HG03103 (cell line): ENCODE results near the gene DIP2C.
"Not testable (repeated sequence)": the region's sequence is repeated elsewhere in the genome, so short reads cannot be mapped to it uniquely, and the experiment has no call there.

ENCODE experiments used
- ATAC-seq: cut with Tn5 transposase; IDR thresholded peaks from one replicate; pipeline ENCODE4 v1.9.1; 2021; ENCODE audit warnings: low read depth; ENCODE audit not compliant: unreplicated experiment

DIP2C gene

DNA sequence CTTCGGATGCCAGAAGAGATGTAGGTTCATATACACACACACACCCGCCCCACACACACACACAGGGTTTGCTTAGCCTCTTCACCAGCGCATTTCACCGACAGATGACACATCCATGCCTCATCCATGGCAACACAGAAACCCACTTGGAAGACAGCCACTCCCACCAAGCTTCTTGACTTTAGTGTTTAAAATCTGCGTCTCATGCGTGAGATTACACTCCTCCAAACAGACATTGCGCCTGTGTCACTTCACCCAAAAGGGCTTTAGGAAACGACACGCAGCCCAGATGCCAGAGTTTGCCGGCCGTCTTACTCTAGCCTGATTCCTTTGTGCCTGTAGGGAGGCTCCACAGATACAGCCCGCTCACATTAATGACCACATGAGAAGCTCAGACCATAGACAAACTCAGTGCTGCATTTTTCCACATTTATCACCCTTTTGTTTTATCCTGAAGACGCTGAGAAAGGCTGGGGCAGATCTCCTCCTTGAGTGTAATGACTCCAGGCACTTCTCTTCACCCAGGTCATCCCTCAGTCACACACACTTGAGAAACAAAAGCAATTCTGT lies 73.8 kb downstream of the DIP2C start:
- ATAC-seq: no peak

DNA sequence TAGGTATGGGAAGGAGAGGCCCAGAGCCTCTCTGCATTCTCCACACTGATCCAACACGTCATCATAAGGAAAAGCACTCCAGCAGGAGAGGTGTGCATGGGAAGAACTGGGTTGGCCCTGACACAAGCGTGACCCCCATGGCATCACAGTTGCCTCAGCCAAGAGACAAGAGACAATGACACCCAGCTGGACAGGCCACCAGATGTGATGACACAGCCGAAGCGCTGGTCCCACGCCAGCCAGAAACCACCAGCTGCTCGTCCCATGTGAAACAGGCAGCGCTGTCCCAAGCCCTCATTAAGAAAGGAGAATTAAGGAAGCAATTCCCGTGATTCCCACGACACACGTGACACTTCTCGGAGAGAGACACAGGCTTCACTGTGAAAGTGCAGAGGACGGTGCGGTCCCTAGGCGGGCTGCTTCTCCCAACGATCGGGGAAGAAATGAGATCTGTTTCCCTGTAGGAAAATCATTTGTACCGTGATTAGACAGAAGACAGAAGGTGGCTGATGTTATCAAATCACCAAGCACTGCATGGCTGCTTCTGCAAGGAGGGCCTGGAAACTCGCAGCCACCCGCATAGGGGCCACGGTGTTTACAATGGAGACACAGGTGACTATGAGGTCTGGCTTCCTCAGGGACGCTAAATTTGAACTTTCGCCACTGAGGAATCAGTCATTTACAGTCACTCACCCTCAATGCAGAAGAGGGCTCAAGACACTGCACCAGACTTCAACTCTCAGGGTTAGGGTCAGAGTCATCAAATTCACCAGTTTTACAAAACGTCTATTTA lies 74.5 kb downstream of the DIP2C start:
- ATAC-seq: no peak

DNA sequence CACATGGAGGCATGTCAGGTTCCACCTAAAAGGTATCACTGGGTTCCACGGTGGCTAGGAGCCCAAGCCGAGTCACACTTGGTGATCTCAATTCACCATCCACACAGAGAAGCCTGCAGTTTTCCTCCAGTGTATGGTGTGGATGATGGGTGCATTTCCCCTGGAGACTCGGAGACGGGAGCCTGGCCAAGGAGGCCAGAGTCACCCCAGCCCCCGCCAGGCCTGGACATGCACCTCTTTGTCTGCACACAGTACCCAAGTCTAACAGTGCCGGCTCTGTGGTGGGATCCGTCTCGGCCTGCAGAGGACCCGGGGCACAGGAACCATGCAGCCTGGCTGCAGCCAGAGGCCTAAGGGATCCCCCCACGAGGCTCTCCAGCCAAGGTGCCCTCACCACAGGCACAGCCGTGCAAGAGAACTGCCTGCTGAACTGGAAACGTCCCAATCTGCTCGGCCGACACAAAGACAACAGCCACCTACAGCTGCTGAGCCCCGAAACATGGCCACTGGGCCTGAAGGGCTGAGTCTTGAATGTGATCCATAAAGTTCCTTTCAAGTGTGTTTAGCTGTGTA lies 75.2 kb downstream of the DIP2C start:
- no peak for ATAC-seq

DNA sequence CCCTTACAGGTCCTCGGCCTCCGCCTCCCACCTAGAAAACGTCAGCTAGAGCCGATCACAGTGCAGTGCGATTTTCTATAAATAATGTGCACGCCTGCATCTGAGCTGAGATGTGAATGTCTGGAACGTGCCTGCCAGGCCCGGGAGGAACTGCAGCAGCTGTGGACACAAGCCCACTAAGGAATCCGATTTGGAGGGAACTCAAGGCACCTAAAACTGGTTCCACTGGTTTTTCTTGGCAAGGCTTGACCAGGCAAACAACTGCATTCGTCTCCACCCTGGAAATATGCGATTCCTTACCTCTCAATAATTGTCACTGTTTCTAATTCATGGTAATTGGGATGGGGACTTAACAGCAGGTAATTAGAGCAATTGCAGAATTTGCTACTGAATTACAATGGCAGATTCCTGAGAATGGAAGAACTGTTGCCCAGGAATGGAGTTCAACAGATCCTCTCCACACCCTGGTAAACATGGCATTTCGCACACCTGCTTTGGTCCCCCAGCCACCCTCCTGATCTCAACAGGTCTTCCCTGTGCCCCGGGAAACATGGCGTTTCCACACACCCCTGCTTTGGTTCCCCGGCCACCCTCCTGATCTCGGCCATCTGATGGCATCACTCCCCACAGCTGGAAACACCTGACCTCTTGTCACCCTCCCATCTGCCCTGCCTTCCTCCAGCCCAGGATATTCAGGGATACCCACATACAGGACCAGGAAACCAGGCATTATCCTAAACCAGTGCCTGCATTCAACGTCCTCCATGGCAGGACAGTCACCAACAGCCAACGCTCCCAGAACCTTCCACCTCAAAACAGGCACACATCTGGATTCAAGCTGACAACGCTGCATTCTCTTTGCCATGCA lies 76.0 kb downstream of the DIP2C start:
- no peak for ATAC-seq

DNA sequence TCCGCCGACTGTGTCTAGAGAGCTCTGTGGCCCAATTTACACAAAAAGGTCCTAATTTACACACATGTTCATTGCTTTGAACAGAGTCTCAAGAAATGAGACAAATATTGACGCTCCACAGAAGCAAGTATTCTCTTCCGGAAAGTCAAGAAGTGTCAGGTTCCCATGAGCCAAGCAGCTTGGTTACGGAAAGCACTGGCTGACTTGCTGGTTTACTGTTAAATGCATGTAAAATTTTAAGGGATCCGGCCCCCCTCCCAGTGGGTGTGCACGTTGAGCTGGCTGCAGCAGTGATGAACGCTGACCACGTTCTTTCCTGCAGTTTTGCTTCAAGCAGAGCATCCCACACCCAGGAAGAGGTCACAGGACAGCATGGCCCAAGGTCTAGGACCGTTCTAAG lies 76.8 kb downstream of the DIP2C start:
- ATAC-seq: no peak

DNA sequence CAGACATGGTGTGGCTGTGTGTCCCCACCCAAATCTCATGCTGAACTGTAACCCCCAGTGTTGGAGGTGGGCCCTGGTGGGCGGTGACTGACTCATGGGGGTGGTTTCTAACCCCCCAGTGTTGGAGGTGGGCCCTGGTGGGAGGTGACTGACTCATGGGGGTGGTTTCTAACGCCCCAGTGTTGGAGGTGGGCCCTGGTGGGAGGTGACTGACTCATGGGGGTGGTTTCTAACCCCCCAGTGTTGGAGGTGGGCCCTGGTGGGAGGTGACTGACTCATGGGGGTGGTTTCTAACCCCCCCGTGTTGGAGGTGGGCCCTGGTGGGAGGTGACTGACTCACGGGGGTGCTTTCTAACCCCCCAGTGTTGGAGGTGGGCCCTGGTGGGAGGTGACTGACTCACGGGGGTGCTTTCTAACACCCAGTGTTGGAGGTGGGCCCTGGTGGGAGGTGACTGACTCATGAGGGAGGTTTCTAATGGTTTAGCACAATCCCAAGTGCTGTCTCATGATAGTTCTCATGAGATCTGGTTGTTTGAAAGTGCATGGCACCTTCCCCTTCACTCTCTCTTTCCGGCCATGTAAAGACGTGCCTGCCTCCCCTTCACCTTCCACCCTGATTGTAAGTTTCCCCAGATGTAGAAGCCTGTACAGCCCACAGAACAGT lies 78.7 kb downstream of the DIP2C start:
- not testable (repeated sequence) for ATAC-seq

DNA sequence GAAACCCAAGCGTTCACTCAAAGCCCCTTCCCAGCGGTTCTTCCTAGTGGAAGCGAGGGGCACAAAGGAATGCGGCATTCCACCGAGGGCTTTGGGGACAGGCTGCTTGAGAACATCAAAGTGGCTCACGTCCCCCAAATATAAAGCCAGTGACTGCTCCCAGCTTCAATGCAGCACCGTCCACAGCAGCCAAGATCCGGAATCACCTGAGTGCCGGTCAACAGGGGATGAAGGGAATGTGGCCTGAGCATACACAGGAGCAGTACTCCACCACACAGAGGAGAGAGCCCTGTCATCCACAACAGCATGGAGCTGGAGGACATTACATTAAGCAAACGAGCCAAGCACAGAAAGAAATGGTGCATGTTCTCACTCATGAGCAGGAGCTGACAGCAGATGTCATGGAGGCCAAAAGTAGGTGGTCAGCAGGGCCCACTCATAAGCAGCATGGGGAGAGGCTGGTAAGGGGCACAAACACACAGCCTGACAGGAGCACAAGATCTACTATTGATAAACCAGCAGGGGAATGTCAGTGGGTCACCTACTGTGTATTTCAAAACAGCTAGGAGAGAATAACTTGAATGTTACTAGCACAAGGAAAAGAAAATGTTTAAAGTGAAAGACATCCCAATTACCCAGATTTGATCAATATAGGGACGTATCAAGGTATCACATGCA lies 79.5 kb downstream of the DIP2C start:
- ATAC-seq: no peak

DNA sequence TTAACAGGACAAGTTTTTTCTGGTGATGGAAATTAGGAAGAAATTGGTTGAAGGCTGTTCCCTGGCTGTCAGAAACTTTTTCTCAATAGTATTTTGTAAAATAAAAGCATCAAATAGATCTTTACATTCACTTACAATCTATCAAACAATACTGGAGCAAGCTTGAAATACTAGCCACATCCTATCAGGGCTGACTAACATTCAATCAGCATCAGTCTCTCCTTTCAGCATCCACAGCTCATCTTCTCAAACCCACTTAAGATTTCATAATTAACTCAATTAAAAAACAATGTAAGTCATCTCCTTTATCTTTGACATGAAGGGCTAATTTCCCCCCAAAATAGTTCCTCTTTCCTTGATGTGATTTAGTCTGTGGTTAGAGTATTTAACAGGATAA lies 80.2 kb downstream of the DIP2C start:
- no peak for ATAC-seq

DNA sequence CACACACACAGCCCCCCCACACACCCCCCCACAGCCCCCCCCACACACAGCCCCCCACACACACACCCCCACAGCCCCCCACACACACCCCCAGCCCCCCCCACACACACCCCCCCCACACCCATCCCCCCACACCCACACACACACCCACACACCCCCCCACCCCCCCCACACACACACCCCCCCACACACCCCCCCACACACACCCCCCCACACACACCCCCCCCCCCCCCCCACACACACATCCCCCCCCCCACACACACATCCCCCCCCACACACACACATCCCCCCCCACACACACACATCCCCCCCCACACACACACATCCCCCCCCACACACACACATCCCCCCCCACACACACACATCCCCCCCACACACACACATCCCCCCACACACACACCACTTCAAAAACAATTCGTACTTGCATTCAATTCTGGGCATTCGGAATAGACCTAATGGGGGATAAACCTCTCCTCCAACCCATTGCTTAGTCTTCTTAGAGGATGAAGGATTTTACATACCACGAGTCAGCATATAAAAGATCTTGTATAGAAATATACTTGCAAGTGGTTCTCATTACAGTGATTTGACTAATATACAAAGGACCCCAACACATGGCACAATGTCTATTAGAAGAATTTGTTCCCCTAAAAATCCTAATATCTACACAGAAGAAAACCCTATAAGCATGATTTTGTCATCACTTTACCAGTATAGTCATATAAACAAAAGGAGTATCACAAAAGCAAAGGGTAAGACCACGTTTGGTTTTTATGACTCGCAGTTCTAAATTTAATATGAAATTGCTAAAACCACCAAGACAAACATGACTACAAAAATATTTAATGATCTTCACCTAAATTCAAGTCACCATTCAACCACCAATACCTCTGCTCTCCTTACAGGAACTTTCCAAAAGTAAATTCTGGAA lies 80.9 kb downstream of the DIP2C start:
- ATAC-seq: no peak

DNA sequence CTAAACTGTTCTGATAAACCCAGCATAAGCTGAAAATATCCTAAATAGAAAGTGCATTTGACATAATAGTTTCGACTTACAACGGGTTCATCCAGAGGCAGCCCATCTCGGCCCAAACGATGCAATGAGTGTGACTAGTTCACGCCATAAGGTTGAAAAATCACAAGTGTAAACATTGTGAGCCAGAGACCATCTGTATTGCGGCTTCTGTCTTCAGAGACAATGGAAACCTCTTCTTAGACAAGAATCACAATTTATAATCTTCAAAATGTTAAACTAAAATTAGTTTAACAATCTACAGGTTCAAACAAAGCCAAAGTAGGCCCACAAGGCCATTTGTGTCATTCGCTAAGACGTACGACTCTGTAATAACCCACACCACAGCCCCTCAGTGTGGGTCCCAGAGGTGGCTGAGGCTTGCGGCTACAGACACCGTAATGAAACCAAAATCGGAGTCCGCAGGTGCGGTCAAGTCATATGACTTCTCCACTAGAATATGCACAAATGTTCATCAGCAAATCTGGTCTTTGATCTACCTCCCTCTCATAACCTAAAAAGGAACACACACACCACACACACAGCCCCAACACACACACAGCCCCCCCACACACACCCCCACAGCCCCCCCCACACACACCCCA lies 81.8 kb downstream of the DIP2C start:
- no peak for ATAC-seq

DNA sequence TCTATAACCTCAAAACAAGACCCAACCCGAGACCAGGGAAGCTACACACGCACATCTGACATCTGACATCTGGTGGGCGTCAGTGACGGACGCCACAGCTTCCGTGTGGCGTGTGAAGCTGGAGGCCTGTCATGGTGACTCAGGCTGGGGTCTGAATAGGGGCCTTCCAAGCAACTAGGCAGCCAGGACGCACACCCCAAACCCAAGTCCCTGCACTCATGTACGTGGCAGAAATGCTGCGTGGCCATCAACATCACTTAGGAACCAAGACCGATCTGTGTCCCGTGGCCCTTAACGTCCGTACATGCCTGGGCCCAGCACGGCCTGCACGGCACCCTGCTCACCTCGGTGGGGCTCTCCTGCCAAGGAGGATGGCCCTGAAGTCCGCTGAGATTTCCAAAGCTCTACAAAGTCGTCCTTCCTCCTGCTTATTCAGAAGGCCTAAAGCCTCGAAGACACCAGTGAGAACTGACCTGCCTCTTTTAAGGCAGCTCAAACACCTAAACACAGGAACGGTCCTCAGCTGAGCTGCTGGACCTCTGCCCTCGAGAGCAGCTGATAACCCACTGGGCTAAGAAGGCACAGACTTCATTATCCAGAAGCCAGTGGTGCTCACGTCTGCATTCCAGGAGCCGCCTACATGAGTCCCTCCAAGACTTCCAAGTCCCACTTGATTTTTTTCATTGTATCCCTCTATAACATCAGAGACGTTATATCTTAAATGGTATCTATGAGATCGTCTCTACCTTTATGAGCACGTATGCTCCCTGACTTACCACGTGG lies 82.5 kb downstream of the DIP2C start:
- no peak for ATAC-seq

DNA sequence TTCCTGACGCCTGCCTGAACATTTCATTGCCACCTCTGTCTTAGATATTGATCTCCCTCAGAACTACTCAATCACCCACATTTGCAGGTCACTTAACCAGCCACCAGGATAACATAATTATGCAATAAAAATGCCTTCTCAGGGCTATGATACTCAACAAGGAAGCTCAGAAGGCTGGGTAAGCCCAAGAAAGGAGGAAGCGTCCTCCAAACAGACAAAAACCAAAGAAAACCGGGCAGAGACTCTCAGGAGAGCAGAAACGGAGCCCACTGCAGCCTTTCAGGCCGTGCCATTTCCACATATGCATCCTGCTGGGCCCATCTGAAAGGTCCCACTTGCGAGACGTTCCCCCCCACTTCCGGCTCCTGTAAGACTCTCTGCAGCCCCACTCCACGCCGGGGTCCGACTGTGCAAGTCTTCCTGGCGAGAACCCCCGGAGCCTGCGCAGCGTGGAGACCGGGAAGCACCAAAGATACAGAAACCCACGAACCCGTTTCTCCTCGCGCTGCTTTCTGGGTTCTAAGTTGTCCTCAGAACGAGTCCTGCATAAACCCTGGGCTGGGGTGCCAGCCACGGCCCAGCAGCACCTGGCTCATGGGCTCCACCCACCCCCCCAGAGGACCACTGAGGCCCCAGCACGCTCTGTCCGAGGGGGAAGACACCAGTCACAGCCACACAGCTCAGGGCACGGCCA lies 83.7 kb downstream of the DIP2C start:
- no peak for ATAC-seq

DNA sequence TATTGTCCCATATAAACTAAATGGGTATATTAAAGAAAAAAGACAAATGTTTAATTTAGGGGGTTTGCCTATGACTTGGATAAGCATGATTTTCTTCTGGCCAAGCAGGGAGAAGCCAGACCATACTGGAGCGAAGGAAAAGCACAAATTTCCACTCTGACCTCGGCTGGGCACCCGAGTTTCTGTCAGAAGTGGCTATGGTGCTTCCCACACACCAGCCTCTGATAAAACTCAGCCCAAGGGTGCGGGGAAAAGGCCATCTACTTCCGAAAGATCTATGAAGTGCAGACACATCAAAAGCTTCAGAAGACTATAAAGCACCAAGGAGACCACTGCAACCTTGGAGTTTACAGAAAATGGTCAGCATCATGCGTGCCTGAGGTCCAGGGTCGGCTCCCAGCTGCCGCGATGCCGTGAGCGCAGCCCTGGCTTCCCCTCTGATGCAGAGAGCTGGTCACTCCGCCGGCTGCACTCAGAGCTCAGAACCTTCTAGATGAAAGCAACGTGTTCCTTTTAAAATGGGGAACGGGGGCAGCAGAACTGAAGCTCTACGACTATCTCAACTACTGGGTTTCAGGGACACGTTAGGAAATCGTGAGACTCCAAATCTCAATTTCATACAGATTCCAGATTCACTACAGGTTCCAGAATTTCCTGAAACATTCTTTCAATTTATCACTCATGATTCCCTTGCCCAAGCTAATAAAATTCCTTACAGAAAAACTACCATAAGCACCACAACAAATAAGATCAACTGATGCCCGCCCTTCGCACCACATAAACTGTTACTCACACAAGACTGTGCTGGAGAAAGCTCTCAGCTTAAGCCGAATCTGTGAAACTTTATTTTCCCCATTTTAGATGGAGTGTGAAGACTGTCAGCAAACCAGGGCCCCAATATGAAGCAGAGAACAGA lies 84.5 kb downstream of the DIP2C start:
- ATAC-seq: no peak

DNA sequence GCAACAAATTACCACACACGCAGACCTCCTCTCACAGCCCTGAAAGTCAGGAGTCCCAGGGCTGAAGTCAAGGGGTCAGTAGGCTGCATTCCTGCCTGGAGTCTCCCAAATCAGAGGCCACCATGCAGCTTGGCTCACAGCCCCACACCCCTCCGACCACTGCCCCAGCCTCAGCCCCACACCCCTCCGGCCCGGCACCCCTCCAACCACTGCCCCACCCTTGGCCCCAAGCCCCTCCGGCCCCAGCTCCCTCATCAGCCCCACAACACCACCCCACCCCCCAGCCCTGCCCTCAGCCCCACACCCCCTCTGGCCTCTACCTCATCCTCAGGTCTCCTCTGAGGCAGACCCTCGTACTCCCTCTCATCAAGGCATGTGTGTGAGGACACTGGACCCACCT lies 85.7 kb downstream of the DIP2C start:
- ATAC-seq: no peak

DNA sequence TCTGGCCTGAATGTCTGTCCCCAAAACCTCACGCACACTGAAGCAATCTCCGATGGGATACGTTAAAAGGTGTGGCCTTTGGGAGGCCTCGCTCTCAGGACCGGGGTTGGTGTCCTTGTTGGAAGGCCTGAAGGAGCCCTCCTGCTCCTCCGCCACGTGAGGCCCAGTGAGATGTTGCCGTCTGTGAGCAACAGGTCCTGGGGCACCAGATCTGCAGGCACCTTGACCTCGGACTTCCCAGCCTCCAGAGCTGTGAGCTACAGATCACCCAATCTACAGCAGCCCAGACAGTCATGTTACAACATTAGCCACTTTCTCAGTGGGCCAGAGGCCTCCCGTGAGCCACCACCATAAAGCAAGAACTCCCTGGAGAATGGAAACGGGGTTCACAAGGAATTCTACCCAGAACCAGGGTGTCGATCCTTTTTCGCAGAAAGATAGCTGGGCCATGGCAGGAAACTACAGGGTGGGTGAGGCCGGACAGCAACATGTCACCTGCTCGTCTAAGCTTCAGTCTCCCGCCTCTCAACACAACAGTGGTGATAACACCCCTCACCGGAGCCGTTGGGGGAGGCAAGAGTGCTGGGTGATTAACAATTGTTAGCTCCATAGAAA lies 87.0 kb downstream of the DIP2C start:
- no peak for ATAC-seq

DNA sequence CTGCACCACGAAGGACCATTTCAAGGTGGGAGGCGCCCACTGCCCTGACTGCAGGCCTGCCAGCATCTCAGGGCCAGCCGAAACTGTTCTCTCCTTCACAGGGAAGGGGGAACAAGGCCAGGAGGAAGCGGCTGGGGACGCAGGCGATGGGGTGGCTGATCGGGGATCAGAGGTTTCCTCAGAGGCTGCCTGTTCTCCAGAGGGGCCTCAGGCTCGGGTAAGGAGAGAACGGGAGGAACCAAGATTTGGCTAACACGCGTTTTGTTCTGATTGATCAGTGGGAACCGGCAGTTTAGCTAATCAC lies 87.9 kb downstream of the DIP2C start:
- ATAC-seq: no peak
